HepG2 (cell line): Measurements from ENCODE around the gene C21orf58. TPM values are rescaled to one million over a fixed set of nuclear protein-coding genes. Genes with fewer than 3 reads are reported as not detected.

Experiments used
- ATAC-seq: fragments of 200-7000 bp; cut with Tn5 transposase; 3 replicates; pipeline ENCODE4 v1.9.1; 2020; ENCODE audit warnings: mild to moderate bottlenecking, moderate library complexity
- BruUV-seq: library from RNA; stranded (reverse); fragments of 400-500 nt; replicated peaks from 2 replicates; lab custom pipeline; 2021; lab: Mats Ljungman, UMichigan
- CTCF ChIA-PET: fragments of 300-600 bp; formaldehyde crosslinking; extraction: SDS; loops from one replicate; lab custom pipeline; 2021; ENCODE audit warnings: low total read pairs, inconsistent platforms, low intra/inter-chr PET ratio; lab: Yijun Ruan, JAX
- POLR2A ChIA-PET: fragments of 350-600 bp; sonication (Branson Sonifier 250); formaldehyde crosslinking; loops from one replicate; lab custom pipeline; 2020; ENCODE audit warnings: antibody characterized with exemption, inconsistent platforms; lab: Yijun Ruan, JAX
- DNase-seq: peaks from one replicate; pipeline ENCODE4 v3.0.0-alpha.2; 2015; ENCODE audit warnings: low spot score
- FAIRE-seq: peaks from 3 replicates; lab custom pipeline; 2011; peaks lifted over from hg19 to GRCh38; lab: Jason Lieb, UNC
- H2AFZ ChIP-seq: one replicate; pipeline ENCODE4 v1.6.1; 2011; ENCODE audit warnings: low read length, inconsistent platforms
- H3K27ac ChIP-seq: fragments of 300-600 bp; 3 replicates; pipeline ENCODE4 v1.8.0; 2011; ENCODE audit warnings: mixed run types, mild to moderate bottlenecking, mixed read lengths, low read length, inconsistent platforms; ENCODE audit not compliant: insufficient read depth; ENCODE audit errors: extremely low read length
- H3K27me3 ChIP-seq, 2 experiments: fragments of 200-600 bp in 1 of 2; 2 replicates in 1 of 2; 3 replicates in 1 of 2; pipeline versions ENCODE4 v1.6.0 to v1.8.0; 2011; ENCODE audit warnings: low read length in 2 of 2, mild to moderate bottlenecking in 2 of 2, moderate library complexity in 2 of 2, inconsistent platforms in 1 of 2; ENCODE audit not compliant: insufficient read depth in 2 of 2, control insufficient read depth in 1 of 2
- H3K36me3 ChIP-seq, 2 experiments: fragments of 200-600 bp in 1 of 2; replicated peaks in 1 of 2; 2 replicates in 1 of 2; 3 replicates in 1 of 2; pipeline versions ENCODE4 v1.5.1 to v1.8.0; 2011; ENCODE audit warnings: low read length in 2 of 2, inconsistent platforms in 1 of 2; ENCODE audit not compliant: insufficient read depth in 2 of 2, control insufficient read depth in 1 of 2
- H3K4me1 ChIP-seq: 2 replicates; pipeline ENCODE4 v1.5.1; 2012; ENCODE audit warnings: low read length, inconsistent platforms; ENCODE audit not compliant: insufficient read depth
- H3K4me2 ChIP-seq: 2 replicates; pipeline ENCODE4 v1.6.0; 2011; ENCODE audit warnings: low read depth, low read length, inconsistent platforms
- H3K4me3 ChIP-seq, 3 experiments: fragments of 200-600 bp in 1 of 3; sonication (generic), shearing (Covaris generic) in 1 of 3; replicated peaks in 1 of 3; 2 replicates each; pipeline ENCODE4 v1.5.1; 2011 to 2016; ENCODE audit warnings: low read length in 3 of 3, inconsistent platforms in 2 of 3, low read depth in 2 of 3, mild to moderate bottlenecking in 2 of 3, control low read depth in 1 of 3, mixed read lengths in 1 of 3; ENCODE audit not compliant: insufficient read depth in 1 of 3
- H3K79me2 ChIP-seq: one replicate; pipeline ENCODE4 v1.6.1; 2011; ENCODE audit warnings: low read length, inconsistent platforms; ENCODE audit not compliant: insufficient read depth
- H3K9ac ChIP-seq: 2 replicates; pipeline ENCODE4 v1.6.0; 2011; ENCODE audit warnings: mild to moderate bottlenecking, low read depth, low read length, inconsistent platforms; ENCODE audit not compliant: insufficient read depth
- H3K9me3 ChIP-seq: 2 replicates; pipeline ENCODE4 v1.5.1; 2012; ENCODE audit warnings: mild to moderate bottlenecking, low read length
- H4K20me1 ChIP-seq: 2 replicates; pipeline ENCODE4 v1.6.0; 2011; ENCODE audit warnings: inconsistent platforms, mild to moderate bottlenecking, low read length, moderate library complexity; ENCODE audit not compliant: insufficient read depth
- ARNT ChIP-seq: fragments of 450-650 bp; IDR thresholded peaks from 2 replicates; pipeline ENCODE4 v1.6.1; 2017
- E2F1 ChIP-seq: sonication (generic); formaldehyde crosslinking; IDR thresholded peaks from 2 replicates; pipeline ENCODE4 v1.5.0; 2020; ENCODE audit warnings: missing genetic modification reagents
- EZH2 ChIP-seq: conservative IDR thresholded peaks from 2 replicates; pipeline ENCODE4 v1.6.1; 2012; ENCODE audit warnings: mild to moderate bottlenecking, low read depth, low read length, moderate library complexity
- IRX3 ChIP-seq: sonication (generic); formaldehyde crosslinking; IDR thresholded peaks from 2 replicates; pipeline ENCODE4 v1.8.1; 2023; ENCODE audit warnings: mild to moderate bottlenecking, low read depth, missing genetic modification reagents, borderline replicate concordance
- NFIB ChIP-seq: sonication (generic); formaldehyde crosslinking; IDR thresholded peaks from 2 replicates; pipeline ENCODE4 v1.9.0; 2021; ENCODE audit warnings: missing genetic modification reagents, mild to moderate bottlenecking, borderline replicate concordance
- NKX3-1 ChIP-seq: sonication (generic); formaldehyde crosslinking; IDR thresholded peaks from 2 replicates; pipeline ENCODE4 v1.5.0; 2020; ENCODE audit warnings: missing genetic modification reagents
- NR3C1 ChIP-seq: sonication (generic); formaldehyde crosslinking; IDR thresholded peaks from 2 replicates; pipeline ENCODE4 v1.4.0; 2020; ENCODE audit warnings: missing genetic modification reagents
- SAP130 ChIP-seq: IDR thresholded peaks from 2 replicates; pipeline ENCODE4 v1.6.1; 2016; ENCODE audit warnings: low read depth
- SMC3 ChIP-seq: IDR thresholded peaks from 2 replicates; pipeline ENCODE4 v1.6.1; 2011; ENCODE audit warnings: low read length, improper control_type of control experiment
- ZBTB49 ChIP-seq: sonication (generic); formaldehyde crosslinking; IDR thresholded peaks from 2 replicates; pipeline ENCODE4 v1.4.0; 2020; ENCODE audit warnings: missing genetic modification reagents, borderline replicate concordance
- ZNF138 ChIP-seq: sonication (generic); formaldehyde crosslinking; IDR thresholded peaks from 2 replicates; pipeline ENCODE4 v1.5.0; 2020; ENCODE audit warnings: mild to moderate bottlenecking, low read depth, missing genetic modification reagents
- ZNF160 ChIP-seq: sonication (generic); formaldehyde crosslinking; IDR thresholded peaks from 2 replicates; pipeline ENCODE4 v1.8.0; 2022; ENCODE audit warnings: mild to moderate bottlenecking, inconsistent platforms, missing genetic modification reagents
- ZNF256 ChIP-seq: sonication (generic); formaldehyde crosslinking; conservative IDR thresholded peaks from 2 replicates; pipeline ENCODE4 v1.4.0; 2020; ENCODE audit warnings: missing genetic modification reagents
- ZNF709 ChIP-seq: sonication (generic); formaldehyde crosslinking; IDR thresholded peaks from 2 replicates; pipeline ENCODE4 v1.5.0; 2020; ENCODE audit warnings: mild to moderate bottlenecking, missing genetic modification reagents
- WGBS: methylation state at CpG from one replicate; pipeline ENCODE4 v1.1.6; 2017; ENCODE audit warnings: low lambda C conversion rate; 5-methylcytosine and 5-hydroxymethylcytosine counted together
- in situ Hi-C: cut with HindIII; loops from 2 replicates; pipeline ENCODE4 v1.10.0; 2017; ENCODE audit warnings: low pct_unique_long_range_greater_than_20kb; ENCODE audit not compliant: extremely low pct_ligation_motif_present
- intact Hi-C: fragments of 100-400 bp; cut with micrococcal nuclease; formaldehyde crosslinking; loops from one replicate; pipeline ENCODE4 v1.10.0; 2022; ENCODE audit not compliant: unreplicated experiment
- polyA plus RNA-seq, 8 experiments: library from polyadenylated mRNA; depleted of rRNA in 3 of 8; stranded (reverse) in 7 of 8; unstranded in 1 of 8; fragments of >200 nt; fragmentation: Illumina TruSeq in 4 of 8; extraction: Trizol in 4 of 8; gene quantifications; 2 replicates each; pipeline versions ENCODE4 v1.2.1 to v1.2.3, GENCODE V29; 2011 to 2016; ENCODE audit warnings: low read depth in 4 of 8, missing spikeins in 1 of 8, mixed read lengths in 1 of 8; ENCODE audit not compliant: insufficient read depth in 1 of 8
- total RNA-seq, 5 experiments: library from RNA; depleted of rRNA; stranded (reverse); fragments of >200 nt; fragmentation: Illumina TruSeq; extraction: Trizol; gene quantifications; 2 replicates each; pipeline ENCODE4 v1.2.3, GENCODE V29; 2016; ENCODE audit warnings: low read depth in 1 of 5
- TF ChIP-seq, protein P1 (sequence below): sonication (generic); formaldehyde crosslinking; IDR thresholded peaks from 2 replicates; pipeline ENCODE4 v1.4.0; 2020; ENCODE audit warnings: missing genetic modification reagents
- TF ChIP-seq, protein P2 (sequence below): sonication (generic); formaldehyde crosslinking; IDR thresholded peaks from 2 replicates; pipeline ENCODE4 v1.4.0; 2020; ENCODE audit warnings: mild to moderate bottlenecking, missing genetic modification reagents

Gene C21orf58
- total and polyA plus RNA-seq, 2 of the 13 experiments (the other 11 are each of a cell fraction or from before 2014, with no cell fraction given): 3.5 to 6.8 TPM

DNA sequence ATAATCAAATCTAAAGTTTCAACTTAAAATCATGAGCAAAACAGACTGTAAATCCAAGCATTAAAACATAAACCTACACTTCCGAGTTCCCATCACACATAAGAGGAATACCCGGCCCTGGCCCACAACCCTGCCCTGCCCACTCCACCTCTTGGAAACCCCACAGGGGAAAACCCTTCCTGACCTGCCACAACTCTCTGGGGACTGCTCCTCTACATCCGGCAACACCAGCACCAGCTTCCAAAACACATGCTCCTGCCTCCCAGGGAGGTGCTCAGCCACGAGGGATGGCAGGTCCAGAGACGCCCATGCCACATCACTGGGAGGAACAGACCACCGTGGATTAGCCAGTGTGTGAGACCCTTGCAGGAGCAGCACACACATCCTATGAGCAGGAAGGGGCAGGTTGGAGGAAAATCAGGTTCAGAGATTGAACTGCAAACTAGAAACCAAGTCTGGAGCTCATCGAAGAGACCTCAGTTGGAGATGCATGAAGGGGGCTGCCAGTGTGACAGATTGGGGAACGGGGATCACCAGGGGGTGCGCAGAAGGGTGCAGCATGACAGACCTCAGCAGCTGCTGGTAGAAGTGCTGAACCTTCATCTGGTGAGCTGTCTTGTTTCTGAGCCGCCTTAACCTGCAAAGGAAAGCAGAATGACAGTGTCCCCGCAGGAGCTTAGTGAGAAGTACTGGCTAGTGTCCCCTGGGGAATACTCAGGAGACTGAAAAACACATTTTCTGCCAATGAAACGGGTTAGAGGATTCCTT, 69.3 kb downstream of the C21orf58 start:
- H3K79me2 ChIP-seq: no peaks in the 10 kb centered on the region
- no peak for DNase-seq
- ChIA-PET POLR2A (interaction anchor here (0.8 to 1.4 kb wide), 3 partner anchors 25 to 71 kb away, joined by 3 to 5 read pairs (median 3); partner anchors contain the start of gene LSS), CTCF (no interaction called here)
- H3K27me3 ChIP-seq: no peaks in the 10 kb centered on the region
- H3K9me3 ChIP-seq: no peaks in the 10 kb centered on the region
- H4K20me1 ChIP-seq: no peaks in the 10 kb centered on the region
- TF ChIP-seq ZNF709 (CRISPR knock-in tag) (no peak), SAP130 (CRISPR knock-in tag) (no peak), ZNF138 (CRISPR knock-in tag) (no peak), SMC3 (no peak), ZBTB49 (CRISPR knock-in tag) (no peak), NKX3-1 (CRISPR knock-in tag) (no peak), ARNT (no peak), NR3C1 (no peak), ZNF256 (CRISPR knock-in tag) (no peak), EZH2 (no peak), NFIB (CRISPR knock-in tag) (no peak), E2F1 (CRISPR knock-in tag) (no peak), IRX3 (CRISPR knock-in tag) (no peak), ZNF160 (CRISPR knock-in tag) (no peak)
- TF ChIP-seq, protein P1, sequence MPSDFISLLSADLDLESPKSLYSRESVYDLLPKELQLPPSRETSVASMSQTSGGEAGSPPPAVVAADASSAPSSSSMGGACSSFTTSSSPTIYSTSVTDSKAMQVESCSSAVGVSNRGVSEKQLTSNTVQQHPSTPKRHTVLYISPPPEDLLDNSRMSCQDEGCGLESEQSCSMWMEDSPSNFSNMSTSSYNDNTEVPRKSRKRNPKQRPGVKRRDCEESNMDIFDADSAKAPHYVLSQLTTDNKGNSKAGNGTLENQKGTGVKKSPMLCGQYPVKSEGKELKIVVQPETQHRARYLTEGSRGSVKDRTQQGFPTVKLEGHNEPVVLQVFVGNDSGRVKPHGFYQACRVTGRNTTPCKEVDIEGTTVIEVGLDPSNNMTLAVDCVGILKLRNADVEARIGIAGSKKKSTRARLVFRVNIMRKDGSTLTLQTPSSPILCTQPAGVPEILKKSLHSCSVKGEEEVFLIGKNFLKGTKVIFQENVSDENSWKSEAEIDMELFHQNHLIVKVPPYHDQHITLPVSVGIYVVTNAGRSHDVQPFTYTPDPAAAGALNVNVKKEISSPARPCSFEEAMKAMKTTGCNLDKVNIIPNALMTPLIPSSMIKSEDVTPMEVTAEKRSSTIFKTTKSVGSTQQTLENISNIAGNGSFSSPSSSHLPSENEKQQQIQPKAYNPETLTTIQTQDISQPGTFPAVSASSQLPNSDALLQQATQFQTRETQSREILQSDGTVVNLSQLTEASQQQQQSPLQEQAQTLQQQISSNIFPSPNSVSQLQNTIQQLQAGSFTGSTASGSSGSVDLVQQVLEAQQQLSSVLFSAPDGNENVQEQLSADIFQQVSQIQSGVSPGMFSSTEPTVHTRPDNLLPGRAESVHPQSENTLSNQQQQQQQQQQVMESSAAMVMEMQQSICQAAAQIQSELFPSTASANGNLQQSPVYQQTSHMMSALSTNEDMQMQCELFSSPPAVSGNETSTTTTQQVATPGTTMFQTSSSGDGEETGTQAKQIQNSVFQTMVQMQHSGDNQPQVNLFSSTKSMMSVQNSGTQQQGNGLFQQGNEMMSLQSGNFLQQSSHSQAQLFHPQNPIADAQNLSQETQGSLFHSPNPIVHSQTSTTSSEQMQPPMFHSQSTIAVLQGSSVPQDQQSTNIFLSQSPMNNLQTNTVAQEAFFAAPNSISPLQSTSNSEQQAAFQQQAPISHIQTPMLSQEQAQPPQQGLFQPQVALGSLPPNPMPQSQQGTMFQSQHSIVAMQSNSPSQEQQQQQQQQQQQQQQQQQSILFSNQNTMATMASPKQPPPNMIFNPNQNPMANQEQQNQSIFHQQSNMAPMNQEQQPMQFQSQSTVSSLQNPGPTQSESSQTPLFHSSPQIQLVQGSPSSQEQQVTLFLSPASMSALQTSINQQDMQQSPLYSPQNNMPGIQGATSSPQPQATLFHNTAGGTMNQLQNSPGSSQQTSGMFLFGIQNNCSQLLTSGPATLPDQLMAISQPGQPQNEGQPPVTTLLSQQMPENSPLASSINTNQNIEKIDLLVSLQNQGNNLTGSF (CRISPR knock-in tag): no peak
- TF ChIP-seq, protein P2, sequence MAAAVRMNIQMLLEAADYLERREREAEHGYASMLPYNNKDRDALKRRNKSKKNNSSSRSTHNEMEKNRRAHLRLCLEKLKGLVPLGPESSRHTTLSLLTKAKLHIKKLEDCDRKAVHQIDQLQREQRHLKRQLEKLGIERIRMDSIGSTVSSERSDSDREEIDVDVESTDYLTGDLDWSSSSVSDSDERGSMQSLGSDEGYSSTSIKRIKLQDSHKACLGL (CRISPR knock-in tag): no peak
- in situ Hi-C loops (no loop called here), intact Hi-C loops (no loop called here)
- no TSS peak for BruUV-seq
- no peak for ATAC-seq
- H3K36me3 ChIP-seq: peaks cover 30 to 88% of the 10 kb centered on the region in 2 experiments
- no peak for FAIRE-seq
- no peak overlapping the region for H3K4me3 ChIP-seq
- no peak overlapping the region for H3K27ac ChIP-seq
- H3K4me2 ChIP-seq: no peak overlapping the region
- no peak overlapping the region for H2AFZ ChIP-seq
- peaks cover 15% of the 10 kb centered on the region for H3K4me1 ChIP-seq
- 95% methylated on average over 9 of the region's 12 CpGs for WGBS
- H3K9ac ChIP-seq: no peak overlapping the region
